Measurements from ENCODE around the gene ISCA2. TPM values are rescaled to one million over a fixed set of nuclear protein-coding genes. Genes with fewer than 3 reads are reported as not detected.

The ISCA2 gene
- total RNA-seq, 2 donors from 2014 or later: 40.5 to 58.1 TPM

GRCh38 chr14:74456684-74457564 is 36.6 kb upstream of the ISCA2 start:
- Mint-ChIP-seq H3K27me3 (ENCODE audit: insufficient read depth) (peaks cover 2% of the 10 kb centered on the region), H3K4me3 (no peak overlapping the region), H3K36me3 (ENCODE audit: low read depth) (peaks cover 28% of the 10 kb centered on the region), H3K27ac (no peak overlapping the region), H3K4me1 (peaks cover 7% of the 10 kb centered on the region), H3K9me3 (peaks cover 36% of the 10 kb centered on the region)
- no peak overlapping the region for H3K27ac ChIP-seq (ENCODE audit: low read depth, low read length)
- 93 to 94% methylated on average over 13 to 17 of the region's 17 CpGs for WGBS, 2 experiments (ENCODE audit: insufficient coverage in 1 of 2, insufficient read length in 1 of 2)
- no peaks in the 10 kb centered on the region for H3K4me1 ChIP-seq (ENCODE audit: control insufficient read depth, insufficient read depth, low read length)
- H3K9me3 ChIP-seq (ENCODE audit: control insufficient read depth, low read length): peaks cover 35% of the 10 kb centered on the region
- no peak overlapping the region for H3K4me3 ChIP-seq (ENCODE audit: low read length)
- H3K9ac ChIP-seq (ENCODE audit: extremely low read depth, low read length, poor library complexity, severe bottlenecking): no peak overlapping the region
- H3K36me3 ChIP-seq (ENCODE audit: control insufficient read depth, insufficient read depth, low read length): no peaks in the 10 kb centered on the region
- TF ChIP-seq CTCF (conservative IDR thresholded peaks at IDR 0.05): no peak
- peak; percentile 45 for DNase-seq
- H3K27me3 ChIP-seq (ENCODE audit: control insufficient read depth, insufficient read depth, low read length, poor library complexity, severe bottlenecking): no peaks in the 10 kb centered on the region

- H3K27me3 Mint-ChIP-seq (ENCODE audit: insufficient read depth): peaks cover 2% of the 10 kb centered on the region
- 91 to 94% methylated on average over 2 to 4 of the region's 4 CpGs for WGBS, 2 experiments (ENCODE audit: insufficient coverage in 1 of 2, insufficient read length in 1 of 2)
Measured at GRCh38 chr14:74457565-74457895, 36.0 kb upstream of the ISCA2 start.

GRCh38 chr14:74459289-74459946 is 34.1 kb upstream of the ISCA2 start:
- Histone ChIP-seq H3K36me3 (ENCODE audit: control insufficient read depth, insufficient read depth, low read length) (no peaks in the 10 kb centered on the region), H3K4me1 (ENCODE audit: control insufficient read depth, insufficient read depth, low read length) (no peaks in the 10 kb centered on the region), H3K4me3 (ENCODE audit: low read length) (no peak overlapping the region), H3K9me3 (ENCODE audit: control insufficient read depth, low read length) (peaks cover 13% of the 10 kb centered on the region), H3K9ac (ENCODE audit: extremely low read depth, low read length, poor library complexity, severe bottlenecking) (no peak overlapping the region), H3K27me3 (ENCODE audit: control insufficient read depth, insufficient read depth, low read length, poor library complexity, severe bottlenecking) (no peaks in the 10 kb centered on the region), H3K27ac (ENCODE audit: low read depth, low read length) (no peak overlapping the region)
- Mint-ChIP-seq H3K27ac (no peak overlapping the region), H3K27me3 (ENCODE audit: insufficient read depth) (peaks cover 5% of the 10 kb centered on the region), H3K4me1 (peaks cover 7% of the 10 kb centered on the region), H3K4me3 (no peak overlapping the region), H3K36me3 (ENCODE audit: low read depth) (peaks cover 13% of the 10 kb centered on the region), H3K9me3 (peaks cover 19% of the 10 kb centered on the region)
- peak; percentile 82 for TF ChIP-seq CTCF (conservative IDR thresholded peaks at IDR 0.05)
- DNase-seq: peak; percentile 93
- 85 to 87% methylated on average over 6 to 10 of the region's 10 CpGs for WGBS, 2 experiments (ENCODE audit: insufficient coverage in 1 of 2, insufficient read length in 1 of 2)

More at GRCh38 chr14:74457565-74457895, 36.0 kb upstream of the ISCA2 start:
- H3K4me3 ChIP-seq (ENCODE audit: low read length): no peak overlapping the region
- H3K9ac ChIP-seq (ENCODE audit: extremely low read depth, low read length, poor library complexity, severe bottlenecking): no peak overlapping the region
- H3K4me3 Mint-ChIP-seq: no peak overlapping the region
- no peak overlapping the region for H3K27ac Mint-ChIP-seq
- DNase-seq: peak; percentile 23
- peaks cover 35% of the 10 kb centered on the region for H3K9me3 Mint-ChIP-seq
- H3K9me3 ChIP-seq (ENCODE audit: control insufficient read depth, low read length): peaks cover 29% of the 10 kb centered on the region
- H3K27ac ChIP-seq (ENCODE audit: low read depth, low read length): no peak overlapping the region
- H3K36me3 ChIP-seq (ENCODE audit: control insufficient read depth, insufficient read depth, low read length): no peaks in the 10 kb centered on the region
- no peaks in the 10 kb centered on the region for H3K4me1 ChIP-seq (ENCODE audit: control insufficient read depth, insufficient read depth, low read length)
- no peak for TF ChIP-seq CTCF (conservative IDR thresholded peaks at IDR 0.05)
- peaks cover 7% of the 10 kb centered on the region for H3K4me1 Mint-ChIP-seq
- H3K27me3 ChIP-seq (ENCODE audit: control insufficient read depth, insufficient read depth, low read length, poor library complexity, severe bottlenecking): no peaks in the 10 kb centered on the region
- peaks cover 25% of the 10 kb centered on the region for H3K36me3 Mint-ChIP-seq (ENCODE audit: low read depth)

Measured in endodermal cell (in vitro differentiated cells).